Measurements from ENCODE around the gene SKAP2.

The SKAP2 gene

GRCh38 chr7:26690135-26690805, 174.1 kb downstream of the SKAP2 start:
- DNase-seq, result no peak

GRCh38 chr7:26688936-26689506, 175.4 kb downstream of the SKAP2 start:
- DNase-seq, result no peak

GRCh38 chr7:26688388-26688787, 176.0 kb downstream of the SKAP2 start:
- no peak for DNase-seq

GRCh38 chr7:26687032-26687431, 177.4 kb downstream of the SKAP2 start:
- DNase-seq, result no peak

- DNase-seq, result no peak
These were observed 177.9 kb downstream of the SKAP2 start for GRCh38 chr7:26686448-26686981.

- DNase-seq, result no peak
These were observed 178.8 kb downstream of the SKAP2 start for GRCh38 chr7:26685606-26686005.

GRCh38 chr7:26684447-26684846, 179.9 kb downstream of the SKAP2 start:
- DNase-seq, result no peak

GRCh38 chr7:26683277-26683676, 181.1 kb downstream of the SKAP2 start:
- DNase-seq, result no peak

- no peak for DNase-seq
These were observed 182.5 kb downstream of the SKAP2 start for GRCh38 chr7:26681819-26682418.

- no peak for DNase-seq
These were observed 183.8 kb downstream of the SKAP2 start for GRCh38 chr7:26680587-26680986.

GRCh38 chr7:26675143-26675887, 189.1 kb downstream of the SKAP2 start:
- DNase-seq, result no peak

- no peak for DNase-seq
These were observed 190.5 kb downstream of the SKAP2 start for GRCh38 chr7:26673858-26674257.

- no peak for DNase-seq
These were observed 191.1 kb downstream of the SKAP2 start for GRCh38 chr7:26673271-26673670.

- DNase-seq, result no peak
These were observed 193.5 kb downstream of the SKAP2 start for GRCh38 chr7:26670841-26671240.

GRCh38 chr7:26670290-26670689, 194.1 kb downstream of the SKAP2 start:
- DNase-seq, result no peak

- DNase-seq, result no peak
These were observed 195.6 kb downstream of the SKAP2 start for GRCh38 chr7:26668821-26669220.

GRCh38 chr7:26667514-26668133, 196.8 kb downstream of the SKAP2 start:
- peak; percentile 86 for DNase-seq

GRCh38 chr7:26664735-26665416, 199.5 kb downstream of the SKAP2 start:
- no peak for DNase-seq

GRCh38 chr7:26664274-26664673, 200.1 kb downstream of the SKAP2 start:
- no peak for DNase-seq

GRCh38 chr7:26663874-26664273, 200.5 kb downstream of the SKAP2 start:
- DNase-seq, result no peak

- DNase-seq, result no peak
These were observed 201.7 kb downstream of the SKAP2 start for GRCh38 chr7:26662646-26663045.

GRCh38 chr7:26659121-26659520, 205.3 kb downstream of the SKAP2 start:
- no peak for DNase-seq
